DND-41 (cell line): ENCODE measurements around the gene S100A7A.

Experiments used
- ATAC-seq: fragments of 200-7000 bp; cut with Tn5 transposase; 3 replicates; pipeline ENCODE4 v1.9.1; 2021; ENCODE audit warnings: low read depth; ENCODE audit not compliant: insufficient read depth
- DNase-seq: peaks from one replicate; pipeline ENCODE4 v3.0.0-alpha.2; 2020
- H2AFZ ChIP-seq: 2 replicates; pipeline ENCODE4 v1.6.0; 2012; ENCODE audit warnings: low read depth, low read length
- H3K27ac ChIP-seq: 2 replicates; pipeline ENCODE4 v1.5.1; 2012; ENCODE audit warnings: low read length, inconsistent platforms
- H3K27me3 ChIP-seq: fragments of 200-600 bp; sonication (generic); 2 replicates; pipeline ENCODE4 v1.6.0; 2012; ENCODE audit warnings: low read length, mild to moderate bottlenecking, inconsistent platforms; ENCODE audit not compliant: insufficient read depth, poor library complexity
- H3K36me3 ChIP-seq: 2 replicates; pipeline ENCODE4 v1.5.1; 2012; ENCODE audit warnings: low read length, inconsistent platforms; ENCODE audit not compliant: insufficient read depth
- H3K4me1 ChIP-seq: 2 replicates; pipeline ENCODE4 v1.5.1; 2012; ENCODE audit warnings: mild to moderate bottlenecking, low read length; ENCODE audit not compliant: insufficient read depth
- H3K4me2 ChIP-seq: 2 replicates; pipeline ENCODE4 v1.6.0; 2012; ENCODE audit warnings: mild to moderate bottlenecking, moderate library complexity, low read length, inconsistent platforms; ENCODE audit not compliant: insufficient read depth
- H3K4me3 ChIP-seq, 2 experiments: fragments of 200-600 bp in 1 of 2; shearing (Covaris generic) in 1 of 2; 2 replicates each; pipeline ENCODE4 v1.5.1; 2012 to 2016; ENCODE audit warnings: inconsistent platforms in 2 of 2, low read length in 2 of 2, mild to moderate bottlenecking in 2 of 2, low read depth in 1 of 2, moderate library complexity in 1 of 2
- H3K79me2 ChIP-seq: 2 replicates; pipeline ENCODE4 v1.6.0; 2012; ENCODE audit warnings: low read length, inconsistent platforms; ENCODE audit not compliant: insufficient read depth
- H3K9ac ChIP-seq: 2 replicates; pipeline ENCODE4 v1.6.0; 2012; ENCODE audit warnings: low read depth, mild to moderate bottlenecking, inconsistent platforms, low read length, moderate library complexity
- H3K9me3 ChIP-seq: 2 replicates; pipeline ENCODE4 v1.5.1; 2012; ENCODE audit warnings: low read length, moderate library complexity, mild to moderate bottlenecking, inconsistent platforms; ENCODE audit not compliant: insufficient read depth, severe bottlenecking
- H4K20me1 ChIP-seq: 2 replicates; pipeline ENCODE4 v1.6.0; 2012; ENCODE audit warnings: low read length; ENCODE audit not compliant: insufficient read depth
- EZH2 ChIP-seq: IDR thresholded peaks from 3 replicates; pipeline ENCODE4 v1.6.1; 2012; ENCODE audit warnings: borderline replicate concordance, low read depth, mild to moderate bottlenecking, moderate library complexity, low read length, inconsistent platforms; ENCODE audit not compliant: severe bottlenecking
- TF ChIP-seq, protein P1 (sequence below): IDR thresholded peaks from 2 replicates; pipeline ENCODE4 v1.5.1; 2012; ENCODE audit warnings: borderline replicate concordance, low read length, moderate library complexity, mild to moderate bottlenecking; ENCODE audit not compliant: poor library complexity, severe bottlenecking; ENCODE audit errors: extremely low read depth

S100A7A gene

DNA sequence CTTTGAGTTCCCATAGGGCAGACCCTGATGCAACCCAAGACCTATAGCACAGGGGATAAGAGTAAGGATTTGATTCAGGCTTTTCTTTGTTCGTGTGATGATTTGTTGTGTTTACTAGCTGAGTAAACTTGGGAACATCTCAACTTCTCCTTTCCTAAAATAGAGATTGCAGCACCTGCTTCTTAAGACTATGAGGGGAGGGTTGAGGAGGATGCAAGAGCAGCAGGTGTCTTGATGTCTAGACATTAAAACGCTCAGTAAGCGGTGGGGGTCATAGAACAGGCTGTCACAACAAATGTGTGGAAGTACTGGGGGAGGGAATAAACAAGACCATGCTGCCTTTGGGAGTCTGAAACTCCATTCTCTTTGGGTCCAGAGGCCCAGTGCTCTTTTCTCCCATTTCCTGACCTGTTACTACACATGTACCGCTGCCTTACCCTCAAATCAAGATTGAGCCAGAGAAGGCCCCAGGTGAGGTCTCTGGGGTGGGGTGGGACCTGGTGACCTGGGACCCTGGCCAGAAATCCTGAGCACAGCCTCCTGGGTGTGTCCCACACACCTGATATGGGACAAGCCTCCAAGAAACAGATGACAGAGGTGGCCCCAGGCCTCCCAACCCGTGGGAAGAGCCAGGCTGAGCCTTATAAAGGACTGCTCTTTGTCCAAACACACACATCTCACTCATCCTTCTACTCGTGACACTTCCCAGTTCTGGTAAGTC, at the start of gene S100A7A:
TSS of gene S100A7A (plus strand) at position 671 of the 721 bp plus-strand sequence. CDS start 1,563 bp downstream, outside the sequence.
- no peaks in the 10 kb centered on the region; the same call in 1 of the 2 replicates for H4K20me1 ChIP-seq
- no peaks in the 10 kb centered on the region for H3K4me1 ChIP-seq
- H3K27me3 ChIP-seq = no peaks in the 10 kb centered on the region
- H3K36me3 ChIP-seq = no peaks in the 10 kb centered on the region
- no peak within 1 kb of the TSS for H3K9ac ChIP-seq
- no peak within 1 kb of the TSS for H3K27ac ChIP-seq
- ATAC-seq = no peak
- H3K4me2 ChIP-seq = no peak within 1 kb of the TSS
- H3K79me2 ChIP-seq = no peaks in the 10 kb centered on the region
- TF ChIP-seq, protein P1, sequence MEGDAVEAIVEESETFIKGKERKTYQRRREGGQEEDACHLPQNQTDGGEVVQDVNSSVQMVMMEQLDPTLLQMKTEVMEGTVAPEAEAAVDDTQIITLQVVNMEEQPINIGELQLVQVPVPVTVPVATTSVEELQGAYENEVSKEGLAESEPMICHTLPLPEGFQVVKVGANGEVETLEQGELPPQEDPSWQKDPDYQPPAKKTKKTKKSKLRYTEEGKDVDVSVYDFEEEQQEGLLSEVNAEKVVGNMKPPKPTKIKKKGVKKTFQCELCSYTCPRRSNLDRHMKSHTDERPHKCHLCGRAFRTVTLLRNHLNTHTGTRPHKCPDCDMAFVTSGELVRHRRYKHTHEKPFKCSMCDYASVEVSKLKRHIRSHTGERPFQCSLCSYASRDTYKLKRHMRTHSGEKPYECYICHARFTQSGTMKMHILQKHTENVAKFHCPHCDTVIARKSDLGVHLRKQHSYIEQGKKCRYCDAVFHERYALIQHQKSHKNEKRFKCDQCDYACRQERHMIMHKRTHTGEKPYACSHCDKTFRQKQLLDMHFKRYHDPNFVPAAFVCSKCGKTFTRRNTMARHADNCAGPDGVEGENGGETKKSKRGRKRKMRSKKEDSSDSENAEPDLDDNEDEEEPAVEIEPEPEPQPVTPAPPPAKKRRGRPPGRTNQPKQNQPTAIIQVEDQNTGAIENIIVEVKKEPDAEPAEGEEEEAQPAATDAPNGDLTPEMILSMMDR = no peak
- TF ChIP-seq EZH2 = no peak
- H3K9me3 ChIP-seq = no peaks in the 10 kb centered on the region
- H3K4me3 ChIP-seq = no peak within 1 kb of the TSS
- no peak for DNase-seq
- H2AFZ ChIP-seq = no peak within 1 kb of the TSS

DNA sequence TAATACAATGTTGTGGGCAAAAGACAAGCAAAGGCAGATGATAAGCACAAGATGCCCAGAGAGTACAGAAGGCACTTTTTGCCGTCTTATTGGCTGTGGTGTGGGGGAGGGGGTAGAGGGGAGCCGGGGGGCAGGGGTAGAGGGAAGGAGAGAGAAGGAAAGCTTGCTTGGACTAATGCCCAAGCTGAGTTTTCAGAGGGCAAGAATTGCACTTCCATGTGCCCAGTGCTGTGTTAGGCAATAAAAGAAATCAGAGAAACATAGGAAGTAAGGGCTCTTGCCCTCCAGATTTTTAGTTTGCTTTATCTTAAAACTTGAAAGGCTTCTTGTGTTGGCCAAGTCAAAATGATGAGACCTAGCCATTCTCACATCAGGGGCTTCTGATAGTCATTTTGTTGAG, 49.2 kb upstream of the S100A7A start:
- Histone ChIP-seq H3K36me3 (no peaks in the 10 kb centered on the region), H3K4me3 (no peak overlapping the region), H3K4me2 (no peak overlapping the region), H3K27ac (no peak overlapping the region), H3K9ac (no peak overlapping the region), H4K20me1 (no peaks in the 10 kb centered on the region), H3K9me3 (no peaks in the 10 kb centered on the region), H3K4me1 (no peaks in the 10 kb centered on the region), H2AFZ (no peak overlapping the region), H3K79me2 (no peaks in the 10 kb centered on the region), H3K27me3 (peaks cover 32% of the 10 kb centered on the region)
- no peak for TF ChIP-seq EZH2
- TF ChIP-seq, protein P1 = no peak
- ATAC-seq (no peak), DNase-seq (no peak)

DNA sequence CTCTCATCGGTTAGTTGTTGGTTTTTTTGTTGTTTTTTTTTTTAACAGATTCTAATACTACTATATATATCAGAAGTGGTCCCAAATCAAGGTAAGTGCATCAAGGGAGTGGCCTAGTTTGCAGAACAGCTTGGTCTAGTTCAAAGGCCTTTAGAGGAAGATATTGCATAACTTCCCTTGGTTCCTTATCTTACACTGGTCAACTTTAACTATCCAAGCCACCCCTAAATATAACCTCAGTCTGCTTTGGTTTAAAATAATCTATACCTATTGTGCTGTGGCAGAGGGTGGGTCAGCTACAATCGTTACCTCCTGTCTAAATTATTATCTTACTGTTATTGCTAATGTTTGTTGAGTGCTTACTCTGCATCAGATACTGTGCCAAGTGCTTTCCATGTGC, 47.8 kb upstream of the S100A7A start:
- Histone ChIP-seq H4K20me1 (no peaks in the 10 kb centered on the region), H2AFZ (no peak overlapping the region), H3K79me2 (no peaks in the 10 kb centered on the region), H3K9ac (no peak overlapping the region), H3K36me3 (no peaks in the 10 kb centered on the region), H3K27me3 (peaks cover 23% of the 10 kb centered on the region), H3K4me3 (no peak overlapping the region), H3K9me3 (no peaks in the 10 kb centered on the region), H3K4me1 (no peaks in the 10 kb centered on the region), H3K27ac (no peak overlapping the region), H3K4me2 (no peak overlapping the region)
- no peak for TF ChIP-seq EZH2
- TF ChIP-seq, protein P1 = no peak
- DNase-seq (no peak), ATAC-seq (no peak)

DNA sequence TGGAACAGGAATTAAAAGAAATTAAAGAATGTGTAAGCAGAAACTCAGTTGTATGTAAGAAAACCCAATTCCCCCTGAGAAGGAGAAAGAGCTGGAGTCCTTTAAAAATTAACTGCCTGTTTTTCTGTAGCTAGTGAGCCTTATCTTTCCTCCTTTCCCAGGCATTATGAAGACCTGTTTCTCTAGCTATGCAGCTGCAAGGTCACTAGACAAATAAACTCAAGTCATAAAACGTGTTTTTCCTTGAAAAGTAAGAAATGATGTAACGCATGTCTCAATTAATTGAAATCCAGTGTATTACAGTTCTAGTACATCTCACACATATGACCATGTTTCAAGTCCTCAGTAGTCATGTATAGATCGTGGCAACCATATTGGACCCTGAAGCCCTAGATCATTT, 46.2 kb upstream of the S100A7A start:
- no peak overlapping the region for H3K9ac ChIP-seq
- TF ChIP-seq EZH2 = no peak
- TF ChIP-seq, protein P1 = no peak
- H3K9me3 ChIP-seq = no peaks in the 10 kb centered on the region
- peaks cover 24% of the 10 kb centered on the region for H3K27me3 ChIP-seq
- H3K4me1 ChIP-seq = no peaks in the 10 kb centered on the region
- H2AFZ ChIP-seq = no peak overlapping the region
- no peak overlapping the region for H3K4me2 ChIP-seq
- no peaks in the 10 kb centered on the region for H3K36me3 ChIP-seq
- DNase-seq (no peak), ATAC-seq (no peak)
- H3K4me3 ChIP-seq = no peak overlapping the region
- H4K20me1 ChIP-seq = 0 out of 2 replicates have a peak, but pooled peaks cover 4% of the 10 kb centered on the region
- H3K79me2 ChIP-seq = no peaks in the 10 kb centered on the region
- no peak overlapping the region for H3K27ac ChIP-seq
